ENCODE measurements around the gene TP63. TPM values are rescaled to one million over a fixed set of nuclear protein-coding genes. Genes with fewer than 3 reads are reported as not detected.

Gene TP63
- total and polyA plus RNA-seq, 2 donors (not counting 3 experiments of a cell fraction or from before 2014, with no cell fraction given), result not detected

GRCh38 chr3:189834462-189834861, 203.3 kb downstream of the TP63 start:
- dilution Hi-C loops (cut with MboI; ENCODE audit: extremely low pct_ligation_motif_present, low sequenced_read_pairs) (no loop called here), intact Hi-C loops (cut with micrococcal nuclease) (no loop called here)
- no peak overlapping the region for H3K4me3 ChIP-seq (replicated peaks in 1 of 3; ENCODE audit: insufficient read depth in 1 of 3, low read depth in 1 of 3, low read length in 3 of 3)
- H4K20me1 ChIP-seq (replicated peaks; ENCODE audit: control insufficient read depth, extremely low read depth, insufficient read depth, low read length), result no peaks in the 10 kb centered on the region
- H3K9ac ChIP-seq (replicated peaks; ENCODE audit: extremely low read depth, insufficient read depth, low read length), result no peak overlapping the region
- H3K9me3 ChIP-seq (replicated peaks; ENCODE audit: control insufficient read depth, insufficient read depth, low read length), result no peaks in the 10 kb centered on the region
- TF ChIP-seq CTCF (IDR thresholded peaks at IDR 0.05; ENCODE audit: extremely low read depth in 1 of 2, insufficient read depth in 1 of 2, low read depth in 1 of 2, low read length in 2 of 2) (no peak), JUN (IDR thresholded peaks at IDR 0.05; ENCODE audit: borderline replicate concordance, insufficient read depth, insufficient read length, low read depth) (no peak), MAX (IDR thresholded peaks at IDR 0.05; ENCODE audit: insufficient read depth, insufficient read length) (no peak), GATA2 (IDR thresholded peaks at IDR 0.05; ENCODE audit: insufficient read depth, insufficient read length, low read depth, low read length) (no peak), POLR2AphosphoS5 (IDR thresholded peaks at IDR 0.05; ENCODE audit: insufficient read depth, low read depth, low read length) (no peak), EZH2 (IDR thresholded peaks at IDR 0.05; ENCODE audit: borderline replicate concordance, low read depth, low read length, severe bottlenecking) (no peak), FOS (IDR thresholded peaks at IDR 0.05; ENCODE audit: borderline replicate concordance, insufficient read depth, low read length) (no peak), POLR2A (IDR thresholded peaks at IDR 0.05; ENCODE audit: low read depth, low read length) (no peak), MYC (IDR thresholded peaks at IDR 0.05; ENCODE audit: low read depth, low read length) (no peak)
- no peak overlapping the region for H3K27ac ChIP-seq (ENCODE audit: insufficient read depth, low read depth, low read length)
- H3K9me1 ChIP-seq (replicated peaks; ENCODE audit: control insufficient read depth, extremely low read depth, insufficient read depth, low read length), result no peaks in the 10 kb centered on the region
- no peaks in the 10 kb centered on the region for H3K36me3 ChIP-seq (ENCODE audit: control insufficient read depth in 2 of 2, extremely low read depth in 1 of 2, insufficient read depth in 2 of 2, low read length in 2 of 2)
- ChIA-PET CTCF (no interaction called here), POLR2A (no interaction called here)
- FAIRE-seq, result no peak
- no peaks in the 10 kb centered on the region for H3K27me3 ChIP-seq (ENCODE audit: control insufficient read depth in 2 of 2, insufficient read depth in 2 of 2, low read length in 2 of 2)
- no peak overlapping the region for H2AFZ ChIP-seq (ENCODE audit: low read depth, low read length)
- DNase-seq (ENCODE audit: low read depth, low spot score), result no peak
- H3K79me2 ChIP-seq (ENCODE audit: control insufficient read depth, insufficient read depth, low read length), result no peaks in the 10 kb centered on the region
- no peaks in the 10 kb centered on the region for H3K4me1 ChIP-seq (ENCODE audit: control insufficient read depth, extremely low read depth, insufficient read depth, low read length)
- BruUV-seq (replicated peaks), result no TSS peak
- no peak overlapping the region for H3K4me2 ChIP-seq (ENCODE audit: insufficient read depth, low read length)

Measured in endothelial cell of umbilical vein (primary cell).